Stimulated activated CD4-positive, alpha-beta T cell treated with anti-CD3 and anti-CD28 coated beads, Interleukin-2, amount 100 ng/mL, for 24 hours (primary cell): ENCODE data around the gene RPL19.
A peak's percentile ranks its signal among the peaks of the same experiment; 100 is the strongest.
"Not testable (repeated sequence)": the region's sequence is repeated elsewhere in the genome, so short reads cannot be mapped to it uniquely, and the experiment has no call there.

Experiments
- DNase-seq, 2 donors: peaks; one replicate each; pipeline ENCODE4 v3.0.0-alpha.2; 2020

The RPL19 gene

GRCh38 chr17:39225959-39226683 is 26.0 kb downstream of the RPL19 start:
- peak in 1 of 2 donors; percentile 65 for DNase-seq

DNA sequence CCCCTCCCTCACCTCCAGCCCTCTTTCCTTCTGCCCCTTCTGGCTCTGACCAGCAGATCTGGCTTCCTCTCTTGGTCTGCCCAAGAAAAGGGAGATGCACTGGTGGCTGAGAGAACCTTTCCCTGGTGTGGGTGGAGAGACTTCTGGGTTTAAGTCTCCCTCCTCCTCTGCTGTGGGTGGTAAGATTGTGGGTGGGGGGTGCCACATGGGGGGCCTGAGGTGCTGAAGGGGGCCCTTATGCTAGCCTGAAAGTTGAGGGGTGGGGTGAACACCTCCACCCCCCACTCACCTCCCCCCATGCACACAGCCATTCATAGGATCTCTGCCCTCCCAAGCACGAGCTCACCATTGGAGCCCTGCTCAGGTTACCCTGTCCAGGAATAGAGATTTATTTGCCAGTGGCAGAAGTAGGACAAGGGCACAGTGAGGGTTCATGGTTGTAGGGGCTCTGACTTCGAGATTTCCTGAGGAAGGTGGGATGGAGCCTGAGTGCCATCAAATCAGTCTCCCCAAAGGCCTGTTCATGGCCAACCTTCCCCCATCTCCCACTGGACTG is 27.4 kb downstream of the RPL19 start:
- no peak for DNase-seq

- DNase-seq = no peak
Observed at GRCh38 chr17:39229274-39229913, 29.3 kb downstream of the RPL19 start.

DNA sequence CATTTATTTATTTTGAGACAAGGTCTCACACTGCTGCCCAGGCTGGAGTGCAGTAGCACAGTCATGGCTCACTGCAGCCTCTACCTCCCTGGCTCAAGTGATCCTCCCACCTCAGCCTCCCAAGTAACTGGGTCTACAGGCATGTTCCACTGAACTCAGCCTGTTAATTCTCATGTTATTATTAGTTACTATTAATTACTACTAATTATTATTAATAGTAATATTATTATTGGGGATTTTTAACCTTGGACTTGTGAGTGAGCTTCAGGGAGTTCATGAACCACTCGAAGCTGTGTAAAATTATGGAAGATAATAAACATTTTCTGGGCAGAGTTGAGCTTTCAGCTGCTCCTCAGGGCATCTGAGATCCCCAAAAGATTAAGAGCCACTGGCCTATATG is 30.3 kb downstream of the RPL19 start:
- no peak for DNase-seq

- no peak for DNase-seq
Observed at GRCh38 chr17:39231091-39231561, 31.0 kb downstream of the RPL19 start.

DNA sequence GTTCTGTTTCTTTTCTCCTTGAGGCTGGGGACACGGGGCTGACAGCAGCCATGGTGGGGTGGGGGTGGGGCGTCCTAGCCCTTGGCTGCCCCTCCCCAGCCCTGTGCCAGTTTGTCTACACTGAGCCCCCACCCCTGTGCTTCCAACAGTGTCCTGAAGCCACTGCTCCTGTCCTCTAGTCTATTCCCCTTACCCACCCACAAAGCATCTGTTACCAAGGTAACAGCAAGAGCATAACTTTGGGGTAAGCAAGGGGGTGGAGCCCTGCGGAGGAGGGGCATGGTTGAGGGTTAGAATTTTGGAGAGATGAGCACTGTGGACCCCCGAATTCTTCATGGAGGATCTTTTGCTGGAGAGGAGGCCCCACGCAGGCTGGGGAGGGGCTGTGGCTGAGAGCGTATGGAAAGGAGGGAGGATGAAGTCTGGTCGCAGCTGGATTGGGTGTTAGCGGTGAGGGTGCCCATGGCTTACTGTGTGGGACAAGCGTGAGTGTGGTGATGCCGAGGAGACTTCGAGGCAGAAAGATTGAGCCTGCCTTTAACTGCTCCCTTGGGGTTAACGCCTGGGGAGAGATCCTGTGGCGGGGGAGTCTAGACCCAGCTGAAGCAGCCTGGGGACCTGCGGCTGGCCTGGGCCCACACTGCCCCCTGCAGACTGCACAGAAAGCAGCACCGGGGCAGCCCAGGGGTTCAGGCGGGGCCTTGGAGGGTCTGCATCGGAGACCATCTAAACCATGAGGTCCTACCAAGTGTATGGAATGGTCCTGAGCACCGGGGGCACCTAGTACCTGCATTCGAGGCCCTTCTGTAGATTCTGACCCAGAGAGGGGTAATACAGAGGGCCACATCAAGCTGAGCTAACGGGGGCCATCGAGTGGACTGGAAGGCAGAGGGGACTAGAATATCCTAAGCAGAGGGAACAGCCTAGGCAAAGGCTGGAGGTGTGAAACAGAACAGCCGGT is 31.8 kb downstream of the RPL19 start:
- DNase-seq = peak; percentile 62 to 63

DNA sequence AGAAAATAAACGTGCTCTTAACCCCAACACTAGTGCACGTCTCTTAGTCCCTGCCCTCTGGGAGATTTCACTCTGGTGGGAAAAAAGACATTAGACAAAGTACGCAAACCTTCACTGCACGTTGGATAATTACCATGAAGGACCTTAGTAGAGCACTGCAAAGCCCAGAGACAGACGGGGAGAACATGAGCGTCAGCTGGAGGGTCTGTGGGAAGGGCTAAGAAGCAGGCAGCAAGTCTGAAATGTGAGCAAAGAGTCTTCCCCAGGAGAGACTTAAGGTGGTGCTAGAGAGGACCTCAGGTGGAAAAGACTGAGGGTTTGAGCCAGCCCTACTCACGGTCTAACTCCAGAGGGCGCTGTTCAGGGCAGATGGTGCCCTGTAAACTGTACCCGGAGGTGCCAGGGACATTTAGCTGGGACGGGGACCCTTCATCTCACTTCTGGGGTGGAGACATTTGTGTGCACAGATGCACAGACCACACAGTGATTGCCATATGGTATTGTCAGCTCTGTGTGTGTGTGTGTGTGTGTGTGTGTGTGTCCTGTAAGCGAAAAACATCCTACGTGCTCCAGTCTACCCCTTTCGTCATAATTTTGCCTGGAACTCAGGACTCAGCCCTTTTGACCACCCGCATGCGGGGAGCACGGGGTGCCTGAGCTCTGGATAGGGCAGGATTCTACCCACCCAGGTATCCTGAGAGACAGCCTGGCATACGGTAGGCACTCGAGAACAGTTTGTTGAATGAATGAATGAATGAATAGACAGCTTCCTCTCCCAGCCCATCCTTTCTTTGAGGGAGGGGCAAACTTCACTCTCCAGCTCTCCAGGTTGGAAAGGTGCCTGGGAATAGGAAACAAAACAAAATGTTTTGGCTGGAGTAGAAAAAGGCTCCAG is 35.7 kb downstream of the RPL19 start:
- peak; percentile 40 to 44 for DNase-seq

DNA sequence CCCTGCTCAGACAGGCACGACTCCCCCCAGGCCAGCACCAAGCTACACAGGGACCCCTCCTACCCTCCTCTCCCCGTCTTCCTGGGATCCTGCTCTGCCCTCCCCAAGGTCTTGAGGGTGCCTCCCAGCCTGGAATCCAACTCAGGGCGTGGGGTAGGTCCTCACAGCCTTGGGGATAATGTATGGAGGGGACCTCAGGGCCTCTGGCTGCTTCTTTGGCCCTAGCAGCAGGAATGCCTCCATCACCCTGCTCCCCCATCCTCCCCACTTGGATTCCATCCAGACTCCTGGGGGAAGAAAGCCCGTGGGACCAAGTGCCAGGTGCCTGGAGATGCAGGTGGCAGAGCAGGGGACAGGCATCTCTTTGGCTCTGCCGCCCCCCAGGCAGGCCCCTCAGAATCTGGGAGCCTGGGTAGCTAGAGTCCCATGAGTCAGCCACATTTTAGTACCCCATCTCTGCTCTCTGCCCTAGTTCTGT is 36.4 kb downstream of the RPL19 start:
- DNase-seq = no peak

DNA sequence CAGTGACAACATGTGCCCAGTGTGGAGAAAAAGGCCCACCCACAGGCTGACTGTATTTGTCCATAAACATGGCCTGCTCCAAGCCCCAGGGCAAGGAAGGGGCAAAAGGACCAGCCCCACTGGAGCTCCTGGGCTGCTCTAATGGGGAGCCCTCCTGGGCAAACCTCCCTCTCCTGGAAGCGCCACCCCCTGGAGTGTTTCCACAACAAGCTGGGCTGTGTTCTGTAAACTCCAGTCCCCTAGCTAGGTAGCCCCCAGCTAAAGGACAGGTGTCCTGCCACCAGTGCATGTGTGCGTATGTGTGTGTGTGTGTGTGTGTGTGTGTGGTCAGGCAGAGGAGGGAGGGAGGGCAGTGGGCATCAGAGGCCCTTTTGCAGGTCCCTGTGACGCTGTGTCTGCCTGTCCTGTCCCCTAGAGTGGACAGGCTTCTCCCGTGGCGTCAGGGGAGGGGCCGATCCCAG is 36.9 kb downstream of the RPL19 start:
- DNase-seq = no peak

DNA sequence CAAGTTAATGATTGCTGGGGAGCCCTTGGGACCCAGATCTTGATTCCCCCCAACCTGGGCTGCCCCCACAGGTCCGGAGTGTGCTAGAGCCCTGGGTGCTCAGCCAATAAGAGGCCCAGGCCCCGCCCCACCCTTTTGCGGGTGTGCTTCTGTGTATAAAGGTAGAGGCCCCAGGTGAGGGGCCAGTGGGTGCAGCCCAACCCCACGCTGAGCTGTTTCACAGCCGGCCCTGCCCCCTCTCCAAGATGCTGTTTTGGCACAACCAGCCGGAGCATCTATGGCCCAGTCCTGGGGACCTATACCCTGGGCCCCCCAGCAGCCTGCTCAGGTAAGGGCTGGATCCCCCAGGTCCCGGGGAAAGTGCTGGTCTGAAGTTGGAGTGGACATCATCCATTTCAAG is 37.5 kb downstream of the RPL19 start:
- no peak for DNase-seq

- DNase-seq = peak; percentile 58 to 67
Observed at GRCh38 chr17:39238311-39238972, 38.4 kb downstream of the RPL19 start.

DNA sequence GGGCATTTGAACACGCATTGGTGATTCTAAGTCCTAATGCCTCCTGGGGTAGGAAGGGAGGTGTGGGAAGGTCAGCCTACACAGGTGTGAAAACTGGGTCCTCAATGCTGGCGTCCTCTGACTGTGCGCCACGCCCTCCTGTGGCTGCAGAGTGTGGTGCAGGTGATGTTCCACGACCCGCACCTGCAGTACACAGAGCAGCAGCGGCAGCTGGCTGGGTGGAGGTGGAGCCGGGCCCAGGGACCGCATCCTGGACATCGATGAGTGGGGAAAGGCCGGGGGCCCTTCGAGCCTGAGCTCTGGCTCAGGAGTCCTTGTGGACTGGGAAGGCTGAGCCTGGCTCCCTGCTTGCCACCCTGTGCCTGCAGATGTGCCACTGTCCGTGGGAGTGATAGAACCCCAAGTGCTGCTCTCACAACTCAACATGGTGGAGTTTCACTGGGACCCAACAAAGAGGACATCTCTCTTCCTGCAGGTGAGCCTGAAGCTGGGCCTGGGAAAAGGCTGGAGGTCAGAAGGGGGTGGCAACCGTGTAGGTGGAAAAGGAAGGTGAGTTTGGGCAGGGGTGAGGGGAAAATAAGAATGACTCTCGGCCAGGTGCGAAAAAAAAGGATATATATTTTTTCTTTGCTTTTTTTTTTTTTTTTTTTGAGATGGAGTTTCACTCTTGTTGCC is 39.7 kb downstream of the RPL19 start:
- peak; percentile 69 to 77 for DNase-seq

DNA sequence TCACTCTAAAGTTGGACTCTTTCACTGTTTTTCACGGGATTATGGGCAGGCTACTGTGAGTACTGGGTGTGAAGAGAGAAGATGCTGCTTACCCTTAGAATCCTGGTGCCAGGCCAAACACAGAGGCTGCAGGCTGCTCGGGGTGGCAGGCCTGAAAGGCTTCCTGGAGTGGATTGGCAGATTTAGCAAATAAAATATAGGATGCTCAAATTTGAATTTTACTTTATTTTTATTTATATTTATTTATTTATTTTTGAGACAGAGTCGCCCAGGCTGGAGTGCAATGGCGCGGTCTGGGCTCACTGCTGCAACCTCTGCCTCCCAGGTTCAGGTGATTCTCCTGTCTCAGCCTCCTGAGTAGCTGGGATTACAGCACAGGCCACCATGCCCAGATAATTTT is 40.5 kb downstream of the RPL19 start:
- DNase-seq = no peak

GRCh38 chr17:39243155-39243554 is 43.1 kb downstream of the RPL19 start:
- DNase-seq = no peak

GRCh38 chr17:39244016-39244599 is 44.0 kb downstream of the RPL19 start:
- DNase-seq = no peak

DNA sequence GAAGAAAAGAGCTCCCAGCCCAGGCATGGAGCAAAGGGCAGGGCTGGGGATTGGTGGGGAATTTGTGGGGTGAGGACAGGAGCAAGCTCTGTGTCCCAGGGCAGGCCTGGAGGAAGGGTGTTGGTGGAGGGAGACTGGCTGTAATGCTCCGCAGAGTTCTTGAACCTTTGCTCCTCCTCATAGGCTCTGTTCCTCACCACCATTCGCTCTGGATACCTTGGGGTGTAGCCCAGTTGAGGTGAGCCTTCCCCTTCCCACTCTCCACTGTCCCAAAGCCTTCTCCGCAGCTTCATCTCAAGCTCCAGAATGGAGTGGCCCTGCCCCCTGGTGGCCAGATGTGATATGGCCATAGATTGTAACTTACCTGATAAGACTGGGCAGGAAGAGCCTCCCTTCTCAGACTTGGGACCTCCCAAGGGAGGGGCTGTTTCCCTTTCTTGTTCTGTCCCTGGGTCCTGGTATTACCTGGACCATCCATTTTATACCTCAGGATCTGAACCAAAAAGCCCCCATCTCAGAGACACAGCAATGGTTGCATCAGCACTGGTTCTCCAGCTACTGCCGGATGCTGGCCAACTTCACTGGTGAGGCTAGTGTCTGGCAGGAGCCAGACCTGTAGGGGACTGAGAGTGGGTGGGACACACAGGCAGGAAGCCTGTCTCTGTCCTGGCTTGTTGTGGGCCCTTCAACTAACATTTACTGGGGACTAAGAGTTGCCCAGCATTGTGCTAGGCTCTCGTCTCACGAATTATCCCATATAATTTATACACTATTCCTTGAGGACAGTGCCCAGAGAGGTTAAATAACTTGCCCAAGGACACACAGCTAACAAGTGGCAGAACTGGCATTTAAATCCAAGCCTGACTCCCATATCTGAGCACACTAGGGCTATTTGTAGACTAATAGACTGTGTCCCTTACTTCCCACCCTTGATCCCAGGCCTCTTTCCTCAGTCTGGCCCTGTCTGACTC is 44.8 kb downstream of the RPL19 start:
- peak; percentile 93 for DNase-seq

GRCh38 chr17:39246274-39246673 is 46.2 kb downstream of the RPL19 start:
- no peak for DNase-seq

DNA sequence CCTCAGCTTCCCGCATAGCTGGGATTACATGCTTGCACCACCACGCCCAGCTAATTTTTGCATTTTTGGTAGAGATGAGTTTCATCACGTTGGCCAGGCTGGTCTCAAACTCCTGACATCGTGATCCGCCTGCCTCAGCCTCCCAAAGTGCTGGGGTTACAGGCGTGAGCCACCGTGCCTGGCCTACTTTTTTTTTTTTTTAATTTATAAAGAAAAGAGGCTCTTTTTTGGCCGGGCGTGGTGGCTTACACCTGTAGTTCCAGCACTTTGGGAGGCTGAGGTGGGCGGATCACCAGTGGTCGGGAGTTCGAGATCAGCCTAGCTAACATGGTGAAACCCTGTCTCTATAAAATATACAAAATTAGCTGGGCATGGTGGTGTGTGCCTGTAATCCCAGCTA is 50.0 kb downstream of the RPL19 start:
- DNase-seq = not testable (repeated sequence)

- DNase-seq = no peak
Observed at GRCh38 chr17:39251997-39252396, 51.9 kb downstream of the RPL19 start.
